Loucy (cell line): ENCODE measurements around the gene PIGT.

Experiments used
- H2AFZ ChIP-seq: fragments of 200-600 bp; sonication (generic); 2 replicates; pipeline ENCODE4 v1.6.0; 2016; ENCODE audit warnings: antibody characterized with exemption, mild to moderate bottlenecking, low read length, moderate library complexity
- H3F3A ChIP-seq: fragments of 200-600 bp; 2 replicates; pipeline ENCODE4 v1.6.0; 2016; ENCODE audit warnings: antibody characterized with exemption, low read depth, mild to moderate bottlenecking
- H3K27me3 ChIP-seq: fragments of 200-600 bp; sonication (generic); 2 replicates; pipeline ENCODE4 v1.6.1; 2014; ENCODE audit warnings: low read length, mild to moderate bottlenecking; ENCODE audit not compliant: insufficient read depth, poor library complexity, severe bottlenecking
- H3K36me3 ChIP-seq: fragments of 200-600 bp; sonication (generic); 2 replicates; pipeline ENCODE4 v1.6.1; 2016; ENCODE audit warnings: low read length; ENCODE audit not compliant: insufficient read depth
- H3K4me1 ChIP-seq: fragments of 200-600 bp; sonication (generic); 2 replicates; pipeline ENCODE4 v1.5.1; 2014; ENCODE audit warnings: low read length, mild to moderate bottlenecking; ENCODE audit not compliant: insufficient read depth, poor library complexity, severe bottlenecking
- H3K4me2 ChIP-seq: fragments of 200-600 bp; sonication (generic); 2 replicates; pipeline ENCODE4 v1.6.0; 2014; ENCODE audit warnings: antibody characterized with exemption, low read length, low read depth, mild to moderate bottlenecking; ENCODE audit not compliant: poor library complexity, severe bottlenecking
- H3K4me3 ChIP-seq: fragments of 200-600 bp; sonication (generic); 2 replicates; pipeline ENCODE4 v1.5.1; 2014; ENCODE audit warnings: low read length, mild to moderate bottlenecking, mixed read lengths; ENCODE audit not compliant: poor library complexity, severe bottlenecking
- H3K79me2 ChIP-seq: fragments of 200-600 bp; sonication (generic); 2 replicates; pipeline ENCODE4 v1.6.1; 2014; ENCODE audit warnings: low read length; ENCODE audit not compliant: insufficient read depth
- H3K9ac ChIP-seq: fragments of 200-600 bp; sonication (generic); 2 replicates; pipeline ENCODE4 v1.6.0; 2014; ENCODE audit warnings: mild to moderate bottlenecking, low read depth, low read length, moderate library complexity; ENCODE audit not compliant: poor library complexity, severe bottlenecking
- H3K9me2 ChIP-seq: fragments of 200-600 bp; sonication (generic); replicated peaks from 2 replicates; pipeline ENCODE4 v1.6.1; 2016; ENCODE audit warnings: low read depth, low read length, mixed read lengths
- H3K9me3 ChIP-seq: fragments of 200-600 bp; sonication (generic); 2 replicates; pipeline ENCODE4 v1.6.1; 2014; ENCODE audit warnings: mild to moderate bottlenecking, antibody characterized with exemption, low read length, low read depth; ENCODE audit not compliant: insufficient read depth
- H4K20me1 ChIP-seq: fragments of 200-600 bp; sonication (generic); 2 replicates; pipeline ENCODE4 v1.6.0; 2014; ENCODE audit warnings: antibody characterized with exemption, low read length, mild to moderate bottlenecking; ENCODE audit not compliant: insufficient read depth, poor library complexity, severe bottlenecking
- CTCF ChIP-seq: fragments of 200-600 bp; sonication (generic); conservative IDR thresholded peaks from 2 replicates; pipeline ENCODE4 v1.5.1; 2014; ENCODE audit warnings: mild to moderate bottlenecking, antibody characterized with exemption, low read length
- EZH2phosphoT487 ChIP-seq: fragments of 200-600 bp; IDR thresholded peaks from 2 replicates; pipeline ENCODE4 v1.6.1; 2018; ENCODE audit warnings: antibody characterized with exemption, mild to moderate bottlenecking, moderate library complexity, borderline replicate concordance

Gene PIGT

GRCh38 chr20:45419188-45420091 lies 3.5 kb downstream of the PIGT start:
- Histone ChIP-seq H2AFZ (no peak overlapping the region), H3K27me3 (no peaks in the 10 kb centered on the region), H3K9me3 (no peaks in the 10 kb centered on the region), H3K4me2 (no peak overlapping the region), H4K20me1 (peaks cover 13% of the 10 kb centered on the region), H3K4me1 (peaks cover 21% of the 10 kb centered on the region), H3F3A (no peaks in the 10 kb centered on the region), H3K9me2 (no peaks in the 10 kb centered on the region), H3K79me2 (peaks cover 39% of the 10 kb centered on the region), H3K4me3 (no peak overlapping the region), H3K9ac (no peak overlapping the region), H3K36me3 (peaks cover 42% of the 10 kb centered on the region; the same call in 1 of the 2 replicates)
- no peak for TF ChIP-seq CTCF
- no peak for TF ChIP-seq EZH2phosphoT487

GRCh38 chr20:45420125-45420524 lies 4.2 kb downstream of the PIGT start:
- Histone ChIP-seq H3K9me3 (no peaks in the 10 kb centered on the region), H3K4me2 (no peak overlapping the region), H3K36me3 (peaks cover 46% of the 10 kb centered on the region; the same call in 1 of the 2 replicates), H3K9ac (no peak overlapping the region), H3F3A (no peaks in the 10 kb centered on the region), H3K4me3 (no peak overlapping the region), H3K27me3 (no peaks in the 10 kb centered on the region), H3K79me2 (peaks cover 39% of the 10 kb centered on the region), H4K20me1 (peaks cover 13% of the 10 kb centered on the region), H2AFZ (no peak overlapping the region), H3K9me2 (no peaks in the 10 kb centered on the region), H3K4me1 (peaks cover 17% of the 10 kb centered on the region)
- TF ChIP-seq EZH2phosphoT487 (no peak), CTCF (no peak)

- Histone ChIP-seq H3K4me1 (no peaks in the 10 kb centered on the region), H3F3A (no peaks in the 10 kb centered on the region), H3K27me3 (no peaks in the 10 kb centered on the region), H3K79me2 (peaks cover 5% of the 10 kb centered on the region; the same call in 1 of the 2 replicates), H3K4me2 (no peak overlapping the region), H2AFZ (no peak overlapping the region), H3K36me3 (peaks cover 55% of the 10 kb centered on the region; the same call in 1 of the 2 replicates), H3K4me3 (no peak overlapping the region), H3K9me3 (no peaks in the 10 kb centered on the region), H3K9me2 (no peaks in the 10 kb centered on the region), H3K9ac (no peak overlapping the region), H4K20me1 (no peaks in the 10 kb centered on the region)
- TF ChIP-seq CTCF (no peak), EZH2phosphoT487 (no peak)
Observed at GRCh38 chr20:45423700-45424099, 7.8 kb downstream of the PIGT start.
